Measurements from ENCODE around the gene AIG1. TPM values are rescaled to one million over a fixed set of nuclear protein-coding genes. Genes with fewer than 3 reads are reported as not detected.

AIG1 gene
- total RNA-seq, 2 experiments from 2014 or later, result 7.4 to 8.4 TPM

- H3K27ac ChIP-seq (ENCODE audit: low read depth in 1 of 2, low read length in 2 of 2), result no peak overlapping the region
- DNase-seq (no peak), ATAC-seq (ENCODE audit: poor library complexity) (no peak)
- Mint-ChIP-seq H3K27me3 (no peaks in the 10 kb centered on the region), H3K4me1 (ENCODE audit: low read depth) (no peaks in the 10 kb centered on the region), H3K27ac (no peak overlapping the region), H3K36me3 (ENCODE audit: low read depth) (no peaks in the 10 kb centered on the region), H3K4me3 (no peak overlapping the region), H3K9me3 (no peaks in the 10 kb centered on the region)
- no peaks in the 10 kb centered on the region for H3K27me3 ChIP-seq (ENCODE audit: control insufficient read depth in 1 of 2, insufficient read depth in 2 of 2, low read length in 2 of 2)
- no peaks in the 10 kb centered on the region for H3K4me1 ChIP-seq (ENCODE audit: insufficient read depth, low read length)
- ChIA-PET CTCF (no interaction called here), POLR2A (no interaction called here)
- H3K4me3 ChIP-seq (ENCODE audit: low read length), result no peak overlapping the region
- no peaks in the 10 kb centered on the region for H3K9me3 ChIP-seq (ENCODE audit: control insufficient read depth in 1 of 2, insufficient read depth in 1 of 2, low read length in 2 of 2)
- no peaks in the 10 kb centered on the region for H3K36me3 ChIP-seq (ENCODE audit: insufficient read depth, low read length)
- intact Hi-C loops (cut with DNase I, micrococcal nuclease), result no loop called here
- TF ChIP-seq CTCF (IDR thresholded peaks at IDR 0.05), result no peak
Measured at GRCh38 chr6:143390278-143390677, 329.6 kb downstream of the AIG1 start.

Other genes starting within 250 kb of the AIG1 start
- 10 to 100 TPM; 48.4 to 48.6 TPM for gene HIVEP2, start 115.7 kb upstream of the AIG1 start, total RNA-seq